H9 (cell line): ENCODE data around the gene ECHS1. TPM values are rescaled to one million over a fixed set of nuclear protein-coding genes. Genes with fewer than 3 reads are reported as not detected.
A peak's percentile ranks its signal among the peaks of the same experiment; 100 is the strongest.

Experiments used
- DNase-seq: peaks from one replicate; pipeline ENCODE4 v3.0.0-alpha.2; 2017
- H2AFZ ChIP-seq: one replicate; pipeline ENCODE4 v1.6.1; 2013; ENCODE audit warnings: mild to moderate bottlenecking, low read length, control low read depth, moderate library complexity
- H2AK5ac ChIP-seq: 2 replicates; pipeline ENCODE4 v1.6.1; 2013; ENCODE audit warnings: low read length, control low read depth, mixed read lengths; ENCODE audit not compliant: insufficient read length
- H2BK120ac ChIP-seq: one replicate; pipeline ENCODE4 v1.6.1; 2013; ENCODE audit warnings: low read depth, mild to moderate bottlenecking, low read length, control low read depth, inconsistent platforms; ENCODE audit not compliant: poor library complexity, severe bottlenecking
- H2BK12ac ChIP-seq: 2 replicates; pipeline ENCODE4 v1.6.1; 2013; ENCODE audit warnings: low read length, control low read depth, mixed read lengths, low read depth; ENCODE audit not compliant: insufficient read length
- H2BK15ac ChIP-seq: 2 replicates; pipeline ENCODE4 v1.6.1; 2013; ENCODE audit warnings: low read depth, low read length, control low read depth
- H2BK20ac ChIP-seq: one replicate; pipeline ENCODE4 v1.6.1; 2013; ENCODE audit warnings: low read depth, mild to moderate bottlenecking, low read length, control low read depth, inconsistent platforms; ENCODE audit not compliant: poor library complexity, severe bottlenecking
- H2BK5ac ChIP-seq: 2 replicates; pipeline ENCODE4 v1.6.1; 2013; ENCODE audit warnings: low read length, control low read depth, mixed read lengths; ENCODE audit not compliant: insufficient read length
- H3K14ac ChIP-seq: 2 replicates; pipeline ENCODE4 v1.6.1; 2013; ENCODE audit warnings: low read length, control low read depth; ENCODE audit not compliant: insufficient read depth
- H3K18ac ChIP-seq: 2 replicates; pipeline ENCODE4 v1.6.1; 2013; ENCODE audit warnings: low read depth, mild to moderate bottlenecking, mixed read lengths, low read length, control low read depth; ENCODE audit not compliant: insufficient read length
- H3K23ac ChIP-seq: 2 replicates; pipeline ENCODE4 v1.6.1; 2013; ENCODE audit warnings: low read length, control low read depth, mixed read lengths, low read depth; ENCODE audit not compliant: insufficient read length
- H3K23me2 ChIP-seq: 2 replicates; pipeline ENCODE4 v1.6.1; 2013; ENCODE audit warnings: low read depth, mild to moderate bottlenecking, mixed read lengths, low read length, control low read depth; ENCODE audit not compliant: insufficient read length, poor library complexity, severe bottlenecking
- H3K27ac ChIP-seq: 2 replicates; pipeline ENCODE4 v1.5.1; 2013; ENCODE audit warnings: low read length, control low read depth, mixed read lengths, low read depth; ENCODE audit not compliant: insufficient read length
- H3K27me3 ChIP-seq: 2 replicates; pipeline ENCODE4 v1.6.1; 2013; ENCODE audit warnings: low read length, control low read depth, inconsistent platforms; ENCODE audit not compliant: insufficient read depth
- H3K4ac ChIP-seq: 2 replicates; pipeline ENCODE4 v1.6.1; 2013; ENCODE audit warnings: low read depth, mild to moderate bottlenecking, control low read depth, inconsistent platforms, low read length, moderate library complexity
- H3K4me1 ChIP-seq: 2 replicates; pipeline ENCODE4 v1.6.1; 2013; ENCODE audit warnings: low read length, control low read depth, inconsistent platforms; ENCODE audit not compliant: insufficient read depth
- H3K4me2 ChIP-seq: 2 replicates; pipeline ENCODE4 v1.6.1; 2013; ENCODE audit warnings: low read length, control low read depth, mixed read lengths; ENCODE audit not compliant: insufficient read length, insufficient read depth
- H3K56ac ChIP-seq: 2 replicates; pipeline ENCODE4 v1.6.1; 2013; ENCODE audit warnings: low read depth, mild to moderate bottlenecking, mixed read lengths, low read length, control low read depth; ENCODE audit not compliant: insufficient read length
- H3K79me1 ChIP-seq: 2 replicates; pipeline ENCODE4 v1.6.1; 2013; ENCODE audit warnings: low read depth, mild to moderate bottlenecking, moderate library complexity, low read length, control low read depth, inconsistent platforms; ENCODE audit not compliant: insufficient read depth, poor library complexity, severe bottlenecking
- H3K79me2 ChIP-seq: 2 replicates; pipeline ENCODE4 v1.6.1; 2013; ENCODE audit warnings: low read length, control low read depth, inconsistent platforms; ENCODE audit not compliant: insufficient read depth
- H3K9ac ChIP-seq: 2 replicates; pipeline ENCODE4 v1.6.1; 2013; ENCODE audit warnings: low read length, control low read depth, mixed read lengths; ENCODE audit not compliant: insufficient read length; ENCODE audit errors: extremely low read depth
- H3K9me3 ChIP-seq: one replicate; pipeline ENCODE4 v1.6.1; 2013; ENCODE audit warnings: low read depth, low read length, inconsistent platforms; ENCODE audit not compliant: control insufficient read depth
- H3T11ph ChIP-seq: one replicate; pipeline ENCODE4 v1.6.1; 2013; ENCODE audit warnings: mild to moderate bottlenecking, low read length, control low read depth, inconsistent platforms
- H4K20me1 ChIP-seq: one replicate; pipeline ENCODE4 v1.6.1; 2013; ENCODE audit not compliant: control insufficient read depth, insufficient read length, insufficient read depth
- H4K5ac ChIP-seq: 2 replicates; pipeline ENCODE4 v1.6.1; 2013; ENCODE audit warnings: low read depth, mild to moderate bottlenecking, mixed read lengths, low read length, control low read depth; ENCODE audit not compliant: insufficient read length
- H4K8ac ChIP-seq: replicated peaks from 2 replicates; pipeline ENCODE4 v1.6.1; 2013; ENCODE audit warnings: low read length, control low read depth, mixed read lengths, low read depth; ENCODE audit not compliant: insufficient read length
- H4K91ac ChIP-seq: 2 replicates; pipeline ENCODE4 v1.6.1; 2013; ENCODE audit warnings: low read depth, mild to moderate bottlenecking, moderate library complexity, mixed read lengths, low read length, control low read depth; ENCODE audit not compliant: insufficient read length
- H3K27ac Mint-ChIP-seq, 3 experiments: 2 replicates in 2 of 3; 3 replicates in 1 of 3; pipeline ENCODE4 v1.8.0; 2020 to 2021; ENCODE audit warnings: mixed read lengths in 3 of 3, mild to moderate bottlenecking in 1 of 3, moderate library complexity in 1 of 3
- H3K27me3 Mint-ChIP-seq: 2 replicates; pipeline ENCODE4 v1.8.0; 2021; ENCODE audit warnings: low read depth, mild to moderate bottlenecking, moderate library complexity, mixed read lengths
- H3K36me3 Mint-ChIP-seq, 3 experiments: 2 replicates in 2 of 3; 3 replicates in 1 of 3; pipeline ENCODE4 v1.8.0; 2020 to 2021; ENCODE audit warnings: low read depth in 3 of 3, mixed read lengths in 3 of 3; ENCODE audit not compliant: insufficient read depth in 1 of 3
- H3K4me1 Mint-ChIP-seq, 2 experiments: 2 replicates each; pipeline ENCODE4 v1.8.0; 2020; ENCODE audit warnings: mixed read lengths in 2 of 2
- H3K4me3 Mint-ChIP-seq, 2 experiments: 2 replicates in 1 of 2; 3 replicates in 1 of 2; pipeline ENCODE4 v1.8.0; 2020 to 2021; ENCODE audit warnings: mild to moderate bottlenecking in 2 of 2, mixed read lengths in 2 of 2, moderate library complexity in 1 of 2
- H3K9me3 Mint-ChIP-seq, 2 experiments: 2 replicates in 1 of 2; 3 replicates in 1 of 2; pipeline ENCODE4 v1.8.0; 2020; ENCODE audit warnings: mild to moderate bottlenecking in 2 of 2, mixed read lengths in 2 of 2, moderate library complexity in 1 of 2
- WGBS: extraction: QIAGEN DNeasy Blood & Tissue Kit; methylation state at CpG from one replicate; pipeline ENCODE4 v1.1.7; 2013; ENCODE audit warnings: missing lambda C conversion rate, low lambda C conversion rate, mixed read lengths; ENCODE audit not compliant: insufficient read length; ENCODE audit errors: extremely low coverage; 5-methylcytosine and 5-hydroxymethylcytosine counted together
- total RNA-seq: library from RNA; stranded (reverse); gene quantifications from 2 replicates; pipeline ENCODE4 v1.2.1, GENCODE V29; 2021
- TF ChIP-seq, protein P1 (sequence below): fragments of 200-600 bp; sonication (generic); conservative IDR thresholded peaks from 3 replicates; pipeline ENCODE4 v1.8.0; 2021; ENCODE audit warnings: antibody characterized with exemption, mild to moderate bottlenecking

ECHS1 gene
- total RNA-seq, 1 experiment from 2014 or later, result 94.1 TPM

DNA sequence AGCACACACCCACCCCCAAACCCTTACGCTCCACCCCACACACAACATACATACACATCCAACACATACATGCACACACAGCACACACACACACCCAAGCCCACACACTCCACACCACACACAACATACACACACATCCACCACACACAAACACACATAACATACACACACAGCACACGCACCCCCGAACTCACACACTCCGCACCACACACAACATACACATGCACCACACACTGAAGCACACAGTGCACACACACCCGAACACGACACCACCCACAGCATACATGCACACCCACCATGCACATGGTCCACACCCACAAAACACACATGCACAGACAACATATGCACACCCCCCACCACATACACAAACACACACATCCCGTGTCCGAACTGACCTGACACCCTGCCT lies 24.0 kb downstream of the ECHS1 start:
- Histone ChIP-seq H4K5ac (no peak overlapping the region), H3K18ac (no peak overlapping the region), H3K4me1 (no peaks in the 10 kb centered on the region), H2BK15ac (no peak overlapping the region), H3T11ph (no peak overlapping the region), H2AFZ (no peak overlapping the region), H3K27me3 (no peaks in the 10 kb centered on the region; the same call in 1 of the 2 replicates), H3K23me2 (no peaks in the 10 kb centered on the region), H3K56ac (no peak overlapping the region), H3K79me2 (no peaks in the 10 kb centered on the region), H3K23ac (no peak overlapping the region), H2BK20ac (no peak overlapping the region), H4K8ac (peak overlapping the region; percentile 23), H2BK120ac (no peak overlapping the region), H3K27ac (no peak overlapping the region), H2AK5ac (no peak overlapping the region), H3K9me3 (no peaks in the 10 kb centered on the region), H3K79me1 (no peaks in the 10 kb centered on the region), H3K4ac (no peak overlapping the region), H4K20me1 (no peaks in the 10 kb centered on the region), H2BK5ac (no peak overlapping the region), H3K9ac (no peak overlapping the region), H3K14ac (no peak overlapping the region), H2BK12ac (no peak overlapping the region), H3K4me2 (no peak overlapping the region), H4K91ac (no peak overlapping the region)
- Mint-ChIP-seq H3K27me3 (peaks cover 20% of the 10 kb centered on the region), H3K4me3 (no peak overlapping the region; a peak in 1 of 5 replicates), H3K36me3 (no peaks in the 10 kb centered on the region; a peak in 1 of 7 replicates), H3K9me3 (no peaks in the 10 kb centered on the region; a peak in 1 of 5 replicates), H3K27ac (no peak overlapping the region), H3K4me1 (peaks cover 4 to 28% of the 10 kb centered on the region in 2 experiments; a peak in 3 of 4 replicates)
- no peak for DNase-seq
- WGBS, result 100% methylated on average over 2 of the region's 8 CpGs
- TF ChIP-seq, protein P1, sequence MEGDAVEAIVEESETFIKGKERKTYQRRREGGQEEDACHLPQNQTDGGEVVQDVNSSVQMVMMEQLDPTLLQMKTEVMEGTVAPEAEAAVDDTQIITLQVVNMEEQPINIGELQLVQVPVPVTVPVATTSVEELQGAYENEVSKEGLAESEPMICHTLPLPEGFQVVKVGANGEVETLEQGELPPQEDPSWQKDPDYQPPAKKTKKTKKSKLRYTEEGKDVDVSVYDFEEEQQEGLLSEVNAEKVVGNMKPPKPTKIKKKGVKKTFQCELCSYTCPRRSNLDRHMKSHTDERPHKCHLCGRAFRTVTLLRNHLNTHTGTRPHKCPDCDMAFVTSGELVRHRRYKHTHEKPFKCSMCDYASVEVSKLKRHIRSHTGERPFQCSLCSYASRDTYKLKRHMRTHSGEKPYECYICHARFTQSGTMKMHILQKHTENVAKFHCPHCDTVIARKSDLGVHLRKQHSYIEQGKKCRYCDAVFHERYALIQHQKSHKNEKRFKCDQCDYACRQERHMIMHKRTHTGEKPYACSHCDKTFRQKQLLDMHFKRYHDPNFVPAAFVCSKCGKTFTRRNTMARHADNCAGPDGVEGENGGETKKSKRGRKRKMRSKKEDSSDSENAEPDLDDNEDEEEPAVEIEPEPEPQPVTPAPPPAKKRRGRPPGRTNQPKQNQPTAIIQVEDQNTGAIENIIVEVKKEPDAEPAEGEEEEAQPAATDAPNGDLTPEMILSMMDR, result no peak
